NCI-H1105 treated with DMSO at 0.1 percent for 48 hours (cell line): ENCODE measurements around the gene FRMD4B.

Experiments used
- DNase-seq: peaks from one replicate; lab custom pipeline; 2025; lab: John Stamatoyannopoulos, UW

Gene FRMD4B

GRCh38 chr3:69201658-69202057 is 184.2 kb downstream of the FRMD4B start:
- DNase-seq, result no peak

GRCh38 chr3:69200384-69201068 is 185.4 kb downstream of the FRMD4B start:
- DNase-seq, result peak; percentile 43

- no peak for DNase-seq
These were observed 185.9 kb downstream of the FRMD4B start for GRCh38 chr3:69199942-69200341.

- no peak for DNase-seq
These were observed 187.9 kb downstream of the FRMD4B start for GRCh38 chr3:69197922-69198530.

- no peak for DNase-seq
These were observed 188.4 kb downstream of the FRMD4B start for GRCh38 chr3:69197455-69197854.

GRCh38 chr3:69196876-69197275 is 189.0 kb downstream of the FRMD4B start:
- DNase-seq, result no peak

- no peak for DNase-seq
These were observed 191.3 kb downstream of the FRMD4B start for GRCh38 chr3:69194431-69195165.

GRCh38 chr3:69193749-69194148 is 192.1 kb downstream of the FRMD4B start:
- no peak for DNase-seq

- no peak for DNase-seq
These were observed 194.4 kb downstream of the FRMD4B start for GRCh38 chr3:69191516-69191915.

GRCh38 chr3:69189487-69189886 is 196.4 kb downstream of the FRMD4B start:
- no peak for DNase-seq

GRCh38 chr3:69186575-69187093 is 199.3 kb downstream of the FRMD4B start:
- DNase-seq, result no peak

- no peak for DNase-seq
These were observed 203.1 kb downstream of the FRMD4B start for GRCh38 chr3:69182588-69183316.

- no peak for DNase-seq
These were observed 204.2 kb downstream of the FRMD4B start for GRCh38 chr3:69181592-69182211.

- no peak for DNase-seq
These were observed 204.9 kb downstream of the FRMD4B start for GRCh38 chr3:69180869-69181591.

- DNase-seq, result no peak
These were observed 206.0 kb downstream of the FRMD4B start for GRCh38 chr3:69179740-69180372.

GRCh38 chr3:69178838-69179739 is 206.8 kb downstream of the FRMD4B start:
- DNase-seq, result no peak

GRCh38 chr3:69178082-69178481 is 207.8 kb downstream of the FRMD4B start:
- DNase-seq, result no peak

GRCh38 chr3:69174871-69175737 is 210.8 kb downstream of the FRMD4B start:
- DNase-seq, result no peak

- no peak for DNase-seq
These were observed 211.4 kb downstream of the FRMD4B start for GRCh38 chr3:69174445-69174844.
